ENCODE measurements around the gene ZNF20. TPM values are rescaled to one million over a fixed set of nuclear protein-coding genes. Genes with fewer than 3 reads are reported as not detected.

ZNF20 gene
- total RNA-seq, 4 donors from 2014 or later: 0.88 to 9.5 (median 7.6) TPM

- peaks cover 0 to 49% (median 0%) of the 10 kb centered on the region in 3 donors for H3K36me3 ChIP-seq
- peaks cover 0 to 35% (median 0%) of the 10 kb centered on the region in 4 donors for H3K9me3 ChIP-seq
- no peak for DNase-seq
- TF ChIP-seq POLR2A (IDR thresholded peaks at IDR 0.05) (no peak), CTCF (IDR thresholded peaks at IDR 0.05) (no peak)
- H3K27me3 ChIP-seq: no peaks in the 10 kb centered on the region
- H3K27ac ChIP-seq: no peak overlapping the region
- no peaks in the 10 kb centered on the region for H3K4me1 ChIP-seq
- no peak overlapping the region for H3K4me3 ChIP-seq
Observed at GRCh38 chr19:12133069-12133468, 7.1 kb downstream of the ZNF20 start.

- H3K4me3 ChIP-seq: no peak overlapping the region
- H3K9me3 ChIP-seq: peaks cover 0 to 8% (median 0%) of the 10 kb centered on the region in 4 donors
- H3K27me3 ChIP-seq: no peaks in the 10 kb centered on the region
- H3K27ac ChIP-seq: no peak overlapping the region
- no peak for TF ChIP-seq POLR2A (IDR thresholded peaks at IDR 0.05)
- TF ChIP-seq CTCF (IDR thresholded peaks at IDR 0.05): peak in 5 of 6 experiments; percentile 30 to 55 (median 49)
- no peaks in the 10 kb centered on the region for H3K4me1 ChIP-seq
- H3K36me3 ChIP-seq: no peaks in the 10 kb centered on the region
- DNase-seq: peak in 1 of 3 donors; percentile 54
Observed at GRCh38 chr19:12126707-12127106, 13.4 kb downstream of the ZNF20 start.

- no peak overlapping the region for H3K27ac ChIP-seq
- H3K27me3 ChIP-seq: no peaks in the 10 kb centered on the region
- H3K9me3 ChIP-seq: no peaks in the 10 kb centered on the region
- no peak for TF ChIP-seq CTCF (IDR thresholded peaks at IDR 0.05)
- no peak for TF ChIP-seq POLR2A (IDR thresholded peaks at IDR 0.05)
- DNase-seq: no peak
- H3K4me3 ChIP-seq: no peak overlapping the region
- no peaks in the 10 kb centered on the region for H3K4me1 ChIP-seq
- H3K36me3 ChIP-seq: no peaks in the 10 kb centered on the region
Observed at GRCh38 chr19:12117201-12117970, 22.8 kb downstream of the ZNF20 start.

- TF ChIP-seq CTCF (IDR thresholded peaks at IDR 0.05) (no peak), POLR2A (IDR thresholded peaks at IDR 0.05) (no peak)
- Histone ChIP-seq H3K27me3 (no peaks in the 10 kb centered on the region), H3K4me3 (no peak overlapping the region), H3K27ac (no peak overlapping the region), H3K36me3 (no peaks in the 10 kb centered on the region), H3K4me1 (no peaks in the 10 kb centered on the region), H3K9me3 (peaks cover 0 to 3% (median 0%) of the 10 kb centered on the region in 4 donors)
- no peak for DNase-seq
Observed at GRCh38 chr19:12113121-12113520, 27.0 kb downstream of the ZNF20 start.

- Histone ChIP-seq H3K27me3 (no peaks in the 10 kb centered on the region), H3K36me3 (no peaks in the 10 kb centered on the region), H3K27ac (no peak overlapping the region), H3K9me3 (peaks cover 0 to 3% (median 0%) of the 10 kb centered on the region in 4 donors), H3K4me1 (no peaks in the 10 kb centered on the region), H3K4me3 (no peak overlapping the region)
- TF ChIP-seq CTCF (IDR thresholded peaks at IDR 0.05) (no peak), POLR2A (IDR thresholded peaks at IDR 0.05) (no peak)
- no peak for DNase-seq
Observed at GRCh38 chr19:12112701-12113100, 27.4 kb downstream of the ZNF20 start.
